WTC11 (cell line): ENCODE results near the gene METTL23. TPM values are rescaled to one million over a fixed set of nuclear protein-coding genes. Genes with fewer than 3 reads are reported as not detected.
A peak's percentile ranks its signal among the peaks of the same experiment; 100 is the strongest.

ENCODE experiments used
- ATAC-seq: fragments of 200-7000 bp; cut with Tn5 transposase; 2 replicates; pipeline ENCODE4 v1.10.0; 2021; ENCODE audit warnings: mild to moderate bottlenecking, moderate library complexity
- CTCF ChIA-PET: fragments of 300-600 bp; sonication (Branson Sonifier 250); formaldehyde crosslinking; loops from one replicate; lab custom pipeline; 2021; ENCODE audit warnings: antibody characterized with exemption; lab: Charles Lee
- POLR2A ChIA-PET: fragments of 350-600 bp; sonication (Branson Sonifier 250); formaldehyde crosslinking; loops from one replicate; lab custom pipeline; 2021; ENCODE audit warnings: antibody characterized with exemption; lab: Charles Lee
- DNase-seq: peaks from one replicate; pipeline ENCODE4 v3.0.0; 2021; ENCODE audit warnings: low spot score
- H3K27ac Mint-ChIP-seq: 2 replicates; pipeline ENCODE4 v1.8.0; 2021; ENCODE audit warnings: mixed read lengths
- H3K27me3 Mint-ChIP-seq: 2 replicates; pipeline ENCODE4 v1.8.0; 2021; ENCODE audit warnings: low read depth, mild to moderate bottlenecking, moderate library complexity, mixed read lengths
- H3K36me3 Mint-ChIP-seq: 2 replicates; pipeline ENCODE4 v1.8.0; 2021; ENCODE audit warnings: mixed read lengths
- H3K4me1 Mint-ChIP-seq: 2 replicates; pipeline ENCODE4 v1.8.0; 2022; ENCODE audit warnings: mixed read lengths
- H3K4me3 Mint-ChIP-seq: 2 replicates; pipeline ENCODE4 v1.8.0; 2021; ENCODE audit warnings: mild to moderate bottlenecking, moderate library complexity, mixed read lengths
- H3K9me3 Mint-ChIP-seq: 2 replicates; pipeline ENCODE4 v1.8.0; 2021; ENCODE audit warnings: mixed read lengths
- AFF4 ChIP-seq: sonication (generic); formaldehyde crosslinking; IDR thresholded peaks from 2 replicates; pipeline ENCODE4 v1.8.1; 2023; ENCODE audit warnings: mild to moderate bottlenecking, missing genetic modification reagents, borderline replicate concordance
- CREB1 ChIP-seq: sonication (generic); formaldehyde crosslinking; IDR thresholded peaks from 2 replicates; pipeline ENCODE4 v1.8.0; 2023; ENCODE audit warnings: mild to moderate bottlenecking, missing genetic modification reagents
- E2F4 ChIP-seq: sonication (generic); formaldehyde crosslinking; IDR thresholded peaks from 2 replicates; pipeline ENCODE4 v1.8.1; 2022; ENCODE audit warnings: low read depth, mild to moderate bottlenecking, moderate library complexity, missing genetic modification reagents, borderline replicate concordance
- E2F5 ChIP-seq: sonication (generic); formaldehyde crosslinking; IDR thresholded peaks from 2 replicates; pipeline ENCODE4 v1.8.1; 2022; ENCODE audit warnings: mild to moderate bottlenecking, moderate library complexity, missing genetic modification reagents
- ELF4 ChIP-seq: sonication (generic); formaldehyde crosslinking; IDR thresholded peaks from 2 replicates; pipeline ENCODE4 v1.8.1; 2022; ENCODE audit warnings: low read depth, mild to moderate bottlenecking, moderate library complexity, missing genetic modification reagents
- EMX1 ChIP-seq: fragments of 250-450 bp; sonication (Bioruptor Pico); IDR thresholded peaks from 2 replicates; pipeline ENCODE4 v1.8.0; 2021; ENCODE audit warnings: mild to moderate bottlenecking
- ESRRA ChIP-seq: sonication (generic); formaldehyde crosslinking; IDR thresholded peaks from 2 replicates; pipeline ENCODE4 v1.8.1; 2022; ENCODE audit warnings: mild to moderate bottlenecking, missing genetic modification reagents, borderline replicate concordance
- FOXP4 ChIP-seq: sonication (generic); formaldehyde crosslinking; IDR thresholded peaks from 2 replicates; pipeline ENCODE4 v1.8.0; 2022; ENCODE audit warnings: mild to moderate bottlenecking, missing genetic modification reagents
- GRHL2 ChIP-seq: fragments of 250-450 bp; sonication (Bioruptor Pico); IDR thresholded peaks from 2 replicates; pipeline ENCODE4 v1.8.0; 2022; ENCODE audit warnings: mild to moderate bottlenecking, moderate library complexity; ENCODE audit not compliant: insufficient replicate concordance, severe bottlenecking
- JAZF1 ChIP-seq: fragments of 250-450 bp; sonication (Bioruptor Pico); IDR thresholded peaks from 2 replicates; pipeline ENCODE4 v1.9.0; 2021; ENCODE audit warnings: moderate library complexity, mild to moderate bottlenecking, inconsistent platforms
- MLX ChIP-seq: sonication (generic); formaldehyde crosslinking; IDR thresholded peaks from 2 replicates; pipeline ENCODE4 v1.8.1; 2023; ENCODE audit warnings: mild to moderate bottlenecking, missing genetic modification reagents, moderate library complexity
- NFATC4 ChIP-seq: fragments of 250-450 bp; sonication (Bioruptor Pico); IDR thresholded peaks from 2 replicates; pipeline ENCODE4 v1.9.0; 2021; ENCODE audit warnings: mild to moderate bottlenecking
- OVOL2 ChIP-seq: fragments of 250-450 bp; sonication (Bioruptor Pico); IDR thresholded peaks from 2 replicates; pipeline ENCODE4 v1.9.0; 2021; ENCODE audit warnings: mild to moderate bottlenecking, borderline replicate concordance
- PRRX2 ChIP-seq: fragments of 250-450 bp; sonication (Bioruptor Pico); IDR thresholded peaks from 2 replicates; pipeline ENCODE4 v1.8.0; 2021; ENCODE audit warnings: mild to moderate bottlenecking
- RORB ChIP-seq: fragments of 250-450 bp; sonication (Bioruptor Pico); IDR thresholded peaks from 2 replicates; pipeline ENCODE4 v1.9.0; 2021; ENCODE audit warnings: mild to moderate bottlenecking
- SOX15 ChIP-seq: fragments of 250-450 bp; sonication (Bioruptor Pico); IDR thresholded peaks from 2 replicates; pipeline ENCODE4 v1.9.0; 2021; ENCODE audit warnings: mild to moderate bottlenecking
- USF2 ChIP-seq: sonication (generic); formaldehyde crosslinking; IDR thresholded peaks from 2 replicates; pipeline ENCODE4 v1.8.1; 2023; ENCODE audit warnings: mild to moderate bottlenecking, missing genetic modification reagents, moderate library complexity
- ZMAT4 ChIP-seq: fragments of 250-450 bp; sonication (Bioruptor Pico); IDR thresholded peaks from 2 replicates; pipeline ENCODE4 v1.9.0; 2021; ENCODE audit warnings: mild to moderate bottlenecking
- ZNF317 ChIP-seq: sonication (generic); formaldehyde crosslinking; IDR thresholded peaks from 2 replicates; pipeline ENCODE4 v1.8.1; 2023; ENCODE audit warnings: low read depth, mild to moderate bottlenecking, moderate library complexity, missing genetic modification reagents, borderline replicate concordance
- total RNA-seq: library from RNA; stranded (reverse); gene quantifications from 3 replicates; pipeline ENCODE4 v1.2.3, GENCODE V29; 2021

Gene METTL23
- total RNA-seq, 1 experiment from 2014 or later, result 48.5 TPM

- TF ChIP-seq ZMAT4 (no peak), GRHL2 (CRISPR knock-in tag) (no peak), MLX (CRISPR knock-in tag) (no peak), USF2 (CRISPR knock-in tag) (no peak), E2F5 (CRISPR knock-in tag) (no peak), AFF4 (no peak), JAZF1 (CRISPR knock-in tag) (no peak), PRRX2 (CRISPR knock-in tag) (no peak), RORB (CRISPR knock-in tag) (no peak), SOX15 (no peak), CREB1 (no peak)
- CTCF ChIA-PET, result interaction anchor here (0.5 to 1.1 kb wide), 7 partner anchors 21 to 949 kb away, joined by 3 to 8 read pairs (median 3); no protein-coding TSS in a partner anchor
- H3K36me3 Mint-ChIP-seq, result no peaks in the 10 kb centered on the region
- H3K9me3 Mint-ChIP-seq, result no peaks in the 10 kb centered on the region
- no peak for ATAC-seq
- peaks cover 16% of the 10 kb centered on the region for H3K4me1 Mint-ChIP-seq
- no peak overlapping the region for H3K4me3 Mint-ChIP-seq
- H3K27me3 Mint-ChIP-seq, result no peaks in the 10 kb centered on the region
- peak overlapping the region; percentile 89 for H3K27ac Mint-ChIP-seq
- POLR2A ChIA-PET, result no interaction called here
- no peak for DNase-seq
Observed at GRCh38 chr17:76687298-76688164, 39.1 kb upstream of the METTL23 start.

GRCh38 chr17:76688165-76688622 lies 38.4 kb upstream of the METTL23 start:
- Mint-ChIP-seq H3K27me3 (no peaks in the 10 kb centered on the region), H3K4me3 (no peak overlapping the region), H3K9me3 (no peaks in the 10 kb centered on the region), H3K4me1 (peaks cover 18% of the 10 kb centered on the region), H3K27ac (peak overlapping the region; percentile 23), H3K36me3 (no peaks in the 10 kb centered on the region)
- no peak for DNase-seq
- ChIA-PET CTCF (interaction anchor here (0.5 to 1.4 kb wide), 11 partner anchors 9 to 950 kb away, joined by 3 to 8 read pairs (median 4); no protein-coding TSS in a partner anchor), POLR2A (no interaction called here)
- no peak for ATAC-seq
- TF ChIP-seq E2F4, result no peak
- no peak for TF ChIP-seq FOXP4 (CRISPR knock-in tag)
- no peak for TF ChIP-seq NFATC4 (CRISPR knock-in tag)
- no peak for TF ChIP-seq ELF4 (CRISPR knock-in tag)
- no peak for TF ChIP-seq ESRRA (CRISPR knock-in tag)
- TF ChIP-seq OVOL2 (CRISPR knock-in tag), result no peak
- no peak for TF ChIP-seq USF2 (CRISPR knock-in tag)
- no peak for TF ChIP-seq EMX1 (CRISPR knock-in tag)
- no peak for TF ChIP-seq ZNF317
